GM12865 (cell line): ENCODE data around the gene PPY.
"Not testable (repeated sequence)": the region's sequence is repeated elsewhere in the genome, so short reads cannot be mapped to it uniquely, and the experiment has no call there.

Experiments used
- DNase-seq: peaks from one replicate; pipeline ENCODE4 v3.0.0; 2010; ENCODE audit warnings: low read depth
- H3K4me3 ChIP-seq: 2 replicates; pipeline ENCODE4 v1.5.1; 2011; ENCODE audit warnings: mild to moderate bottlenecking, low read depth, low read length, control low read depth
- TF ChIP-seq, protein P1 (sequence below): IDR thresholded peaks from 2 replicates; pipeline ENCODE4 v1.5.1; 2011; ENCODE audit warnings: low read length, control low read depth, low read depth, inconsistent platforms; ENCODE audit not compliant: insufficient read depth; ENCODE audit errors: missing control alignments

PPY gene

DNA sequence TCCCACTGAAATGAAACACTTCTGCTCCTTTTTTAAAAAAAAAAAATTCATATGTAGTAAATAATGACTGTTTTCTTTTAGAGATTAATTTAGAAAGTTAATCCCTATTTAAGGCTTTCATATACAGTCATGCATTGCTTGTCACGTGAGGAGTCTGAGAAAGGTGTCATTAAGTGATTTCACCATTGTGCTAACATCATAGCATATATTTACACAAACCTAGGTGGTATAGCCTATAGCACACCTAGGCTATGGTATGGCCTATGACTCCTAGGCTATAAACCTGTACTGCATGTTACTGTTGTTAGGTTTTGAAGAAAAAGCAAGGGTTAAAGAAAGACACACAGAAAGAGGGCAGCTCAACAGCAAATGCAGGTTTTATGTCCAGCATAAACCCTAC, 13.7 kb downstream of the PPY start:
- no peak overlapping the region for H3K4me3 ChIP-seq
- TF ChIP-seq, protein P1, sequence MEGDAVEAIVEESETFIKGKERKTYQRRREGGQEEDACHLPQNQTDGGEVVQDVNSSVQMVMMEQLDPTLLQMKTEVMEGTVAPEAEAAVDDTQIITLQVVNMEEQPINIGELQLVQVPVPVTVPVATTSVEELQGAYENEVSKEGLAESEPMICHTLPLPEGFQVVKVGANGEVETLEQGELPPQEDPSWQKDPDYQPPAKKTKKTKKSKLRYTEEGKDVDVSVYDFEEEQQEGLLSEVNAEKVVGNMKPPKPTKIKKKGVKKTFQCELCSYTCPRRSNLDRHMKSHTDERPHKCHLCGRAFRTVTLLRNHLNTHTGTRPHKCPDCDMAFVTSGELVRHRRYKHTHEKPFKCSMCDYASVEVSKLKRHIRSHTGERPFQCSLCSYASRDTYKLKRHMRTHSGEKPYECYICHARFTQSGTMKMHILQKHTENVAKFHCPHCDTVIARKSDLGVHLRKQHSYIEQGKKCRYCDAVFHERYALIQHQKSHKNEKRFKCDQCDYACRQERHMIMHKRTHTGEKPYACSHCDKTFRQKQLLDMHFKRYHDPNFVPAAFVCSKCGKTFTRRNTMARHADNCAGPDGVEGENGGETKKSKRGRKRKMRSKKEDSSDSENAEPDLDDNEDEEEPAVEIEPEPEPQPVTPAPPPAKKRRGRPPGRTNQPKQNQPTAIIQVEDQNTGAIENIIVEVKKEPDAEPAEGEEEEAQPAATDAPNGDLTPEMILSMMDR, result no peak
- DNase-seq, result no peak

DNA sequence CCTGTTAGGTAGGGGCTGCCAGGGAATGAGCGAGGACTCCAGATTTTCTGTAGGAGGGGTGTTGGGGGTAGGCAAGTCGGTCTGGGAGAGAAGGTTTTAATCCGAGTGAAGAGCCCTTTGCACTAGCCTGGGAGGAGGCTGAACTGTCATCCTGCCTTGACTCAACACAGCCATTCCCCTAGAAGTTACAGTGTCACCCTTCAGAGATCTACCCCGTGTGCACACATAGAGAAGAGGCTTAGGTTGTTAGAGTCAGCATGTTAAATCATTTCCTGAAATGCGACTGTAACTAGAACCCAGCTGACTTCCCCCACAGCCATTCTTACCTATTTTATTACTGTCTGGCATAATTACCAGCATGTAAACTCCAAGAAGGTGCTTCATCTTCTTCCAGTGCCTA, 14.3 kb downstream of the PPY start:
- DNase-seq, H3K4me3 ChIP-seq: not testable (repeated sequence)

DNA sequence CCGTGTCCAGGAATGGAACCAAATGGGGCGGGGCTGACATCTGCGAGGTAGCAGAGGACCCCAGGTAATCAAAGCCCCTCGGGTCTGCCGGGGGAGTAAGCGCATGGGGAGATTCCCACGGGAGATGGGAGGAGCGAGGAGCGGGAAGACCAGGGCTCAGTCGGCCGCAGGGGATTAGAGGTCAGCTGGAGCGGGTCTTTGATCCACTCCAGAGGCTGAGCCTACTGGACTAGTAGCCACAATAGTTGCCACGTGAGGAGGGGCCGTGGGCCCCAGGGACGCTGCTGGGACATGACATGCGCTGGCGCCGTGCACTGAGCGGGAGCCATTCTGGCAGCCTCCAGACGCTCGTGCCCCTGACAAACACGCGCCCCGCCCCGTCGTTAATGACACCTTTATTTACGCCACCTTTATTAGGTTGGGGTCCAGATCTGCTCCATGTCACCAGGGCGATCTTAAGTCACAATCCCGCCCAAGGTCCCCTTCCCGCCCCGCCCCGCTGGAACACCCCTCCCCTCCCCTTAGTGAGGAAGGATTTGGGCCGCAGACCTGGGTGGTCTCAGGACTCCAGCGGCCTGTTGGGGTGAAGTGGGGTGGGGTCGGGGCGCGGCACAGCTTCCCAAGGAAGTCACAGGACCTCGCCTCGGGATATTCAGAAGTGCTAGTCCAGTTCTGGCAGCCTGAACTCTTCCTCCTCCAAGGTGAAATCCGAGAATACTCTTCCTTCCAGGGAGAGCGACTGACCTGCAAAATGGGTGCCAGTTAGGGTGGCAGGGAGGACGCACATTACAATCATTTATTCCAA, 15.0 kb downstream of the PPY start:
- TF ChIP-seq, protein P1, result no peak
- no peak overlapping the region for H3K4me3 ChIP-seq
- DNase-seq, result no peak

DNA sequence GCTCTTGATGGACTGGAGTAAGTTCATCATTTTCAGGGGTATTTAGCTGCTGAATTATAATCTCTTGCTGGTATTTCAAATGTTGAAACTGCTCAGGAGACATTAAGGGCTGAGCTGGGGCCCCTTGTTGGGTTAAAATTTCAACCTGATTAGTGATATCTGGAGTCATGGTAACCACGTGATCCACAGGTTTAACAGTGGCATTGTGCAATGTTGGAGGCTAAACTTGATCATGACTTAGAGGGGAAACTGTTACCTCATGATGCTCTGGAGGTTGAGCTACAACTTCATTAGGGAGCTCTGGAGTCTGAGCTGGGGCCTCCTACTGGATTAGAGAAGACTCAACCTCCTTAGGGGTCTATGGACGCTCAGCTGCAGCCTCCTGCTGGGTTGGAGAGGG, 17.7 kb downstream of the PPY start:
- no peak for DNase-seq
- H3K4me3 ChIP-seq, result no peak overlapping the region

DNA sequence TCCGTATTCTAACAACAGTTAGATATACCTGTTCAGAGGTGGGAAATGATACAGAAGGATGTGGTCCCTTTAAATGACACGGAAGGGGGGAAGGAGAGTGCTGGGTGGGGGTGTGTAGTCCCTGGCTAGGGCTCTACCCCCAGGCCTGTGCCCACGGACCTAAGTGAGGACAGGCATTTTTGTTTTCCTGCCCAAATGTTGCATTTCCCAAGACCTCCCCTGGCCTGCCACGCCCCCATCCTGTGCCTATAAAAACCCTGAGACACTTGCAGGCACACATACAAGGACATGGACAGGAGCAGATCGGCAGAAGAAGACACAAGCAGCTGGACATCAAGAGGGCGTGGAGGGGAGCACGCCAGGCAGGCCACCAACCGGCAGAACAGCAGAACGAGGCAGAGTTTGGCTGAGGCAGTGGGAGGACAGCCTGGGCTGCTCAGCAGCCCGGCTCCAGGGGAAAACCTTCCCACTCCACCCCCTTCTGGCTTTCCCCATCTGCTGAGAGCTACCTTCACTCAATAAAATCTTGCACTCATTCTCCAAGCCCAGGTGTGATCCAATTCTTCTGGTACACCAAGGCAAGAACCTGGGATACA, 21.7 kb downstream of the PPY start:
- no peak for DNase-seq
- TF ChIP-seq, protein P1, result no peak

More for the DNA sequence above, 17.7 kb downstream of the PPY start:
- TF ChIP-seq, protein P1, result no peak

DNA sequence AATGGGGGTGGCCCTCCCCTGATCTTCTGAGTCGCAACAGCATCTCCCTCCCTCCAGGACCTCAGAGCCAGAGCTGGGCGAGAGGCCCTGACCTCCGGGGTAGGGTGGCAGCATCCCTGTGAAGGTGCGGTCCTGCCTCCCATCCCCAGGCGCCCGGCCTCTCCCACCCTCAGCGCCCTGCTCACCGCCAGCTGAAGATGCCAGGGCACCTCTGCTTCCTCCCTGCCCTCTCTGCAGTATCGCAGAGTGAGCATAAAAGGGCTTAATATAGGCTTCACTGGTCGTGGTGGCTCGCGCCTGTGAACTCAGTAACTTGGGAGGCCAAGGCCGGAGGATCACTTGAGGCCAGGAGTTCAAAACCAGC, 24.3 kb downstream of the PPY start:
- TF ChIP-seq, protein P1, result no peak
- H3K4me3 ChIP-seq, result peak overlapping the region; percentile 48
- DNase-seq, result no peak

More for the DNA sequence above, 21.7 kb downstream of the PPY start:
- no peak overlapping the region for H3K4me3 ChIP-seq

DNA sequence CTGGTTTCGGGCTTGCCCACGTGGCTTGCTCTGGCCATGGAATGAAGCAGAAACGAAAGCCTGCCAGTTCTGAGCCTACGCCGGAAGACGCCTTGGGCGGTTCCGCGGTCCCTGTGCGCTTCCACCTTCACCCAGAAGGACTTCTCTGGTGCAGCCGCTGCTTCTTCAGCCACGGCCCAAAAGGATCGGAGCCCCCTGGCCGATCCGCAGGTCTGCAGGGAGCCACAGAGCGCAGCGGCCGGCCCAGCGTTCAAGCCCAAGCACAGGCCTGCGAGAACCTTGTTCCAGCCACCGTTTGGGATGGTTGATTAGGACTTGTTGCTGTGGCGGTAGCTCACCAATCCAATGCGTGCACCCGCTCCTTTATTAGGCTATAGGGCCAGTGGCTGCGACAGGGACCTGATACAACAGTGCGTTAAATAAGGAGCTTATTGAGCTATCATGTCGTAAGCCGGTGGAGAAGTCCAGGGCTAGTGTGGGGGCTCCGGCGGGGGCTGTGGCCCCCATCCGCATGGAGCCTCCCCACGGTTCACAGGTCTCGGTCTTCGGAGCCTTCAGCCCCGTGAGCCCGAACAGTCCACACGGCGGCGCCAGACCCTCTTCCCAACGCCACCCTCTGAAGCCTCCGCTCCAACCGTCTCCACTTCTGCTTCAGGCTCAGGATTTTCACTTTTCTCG, 24.8 kb downstream of the PPY start:
- TF ChIP-seq, protein P1, result peak; percentile 65
- DNase-seq, result peak; percentile 79
- H3K4me3 ChIP-seq, result peak overlapping the region; percentile 48
